NAMALWA (cell line): Measurements from ENCODE around the gene NNT.
"Not testable (repeated sequence)": the region's sequence is repeated elsewhere in the genome, so short reads cannot be mapped to it uniquely, and the experiment has no call there.

Experiments
- DNase-seq: peaks from one replicate; pipeline ENCODE4 v3.0.0-alpha.2; 2015; ENCODE audit warnings: low spot score

Gene NNT

DNA sequence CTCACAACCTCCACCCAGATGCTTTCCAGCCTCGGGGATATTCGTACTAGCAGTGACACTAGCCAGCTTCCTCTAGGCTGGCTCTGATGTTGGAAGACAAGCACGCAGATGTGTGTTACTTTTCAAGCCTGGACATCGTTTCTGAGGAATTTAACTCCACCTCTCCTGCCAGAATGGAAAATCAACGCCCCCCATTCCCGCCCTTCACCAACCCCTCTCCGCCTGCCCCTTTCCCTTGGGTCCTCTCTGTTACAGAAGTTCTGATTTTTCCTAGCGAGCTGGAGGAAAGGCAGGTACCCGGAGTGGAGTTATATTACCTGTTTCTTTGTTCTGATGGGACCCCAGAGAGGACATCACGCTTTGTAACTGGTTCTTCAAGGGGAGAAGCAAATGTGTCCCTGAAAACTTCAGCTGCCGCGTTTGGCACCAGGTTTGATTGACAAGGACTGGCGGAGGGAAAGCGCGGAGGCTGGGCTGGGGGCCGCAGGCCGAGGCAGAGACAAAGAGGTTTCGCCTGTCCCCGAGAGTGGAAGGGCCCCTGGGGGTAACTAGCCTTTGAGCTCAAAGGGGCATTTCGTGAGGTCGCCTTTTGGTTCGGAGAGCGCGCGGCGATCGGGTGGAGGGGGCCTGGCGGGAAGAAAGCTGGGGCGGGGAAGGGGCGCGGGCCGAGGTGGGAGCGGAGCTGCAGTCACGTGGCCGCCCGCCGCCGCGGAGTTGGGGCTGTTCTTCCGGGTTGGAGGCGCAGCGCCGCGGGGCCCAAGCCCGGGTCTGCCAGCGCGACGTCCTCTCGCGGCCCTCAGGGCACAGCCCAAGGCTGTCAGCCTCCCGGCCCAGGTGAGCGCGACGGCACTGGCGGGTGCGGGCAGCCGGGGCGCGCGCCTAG, at the start of gene NNT:
Gene NNT, plus strand, starts transcription at position 720 of the 883 bp plus-strand sequence. CDS start 6,016 bp downstream, outside the sequence.
- peak; percentile 77 for DNase-seq

- DNase-seq = no peak
Measured at GRCh38 chr5:43553381-43553780, 49.6 kb upstream of the NNT start.

- DNase-seq = no peak
Measured at GRCh38 chr5:43554497-43554896, 48.5 kb upstream of the NNT start.

GRCh38 chr5:43555895-43556606, 46.9 kb upstream of the NNT start:
- peak; percentile 70 for DNase-seq

DNA sequence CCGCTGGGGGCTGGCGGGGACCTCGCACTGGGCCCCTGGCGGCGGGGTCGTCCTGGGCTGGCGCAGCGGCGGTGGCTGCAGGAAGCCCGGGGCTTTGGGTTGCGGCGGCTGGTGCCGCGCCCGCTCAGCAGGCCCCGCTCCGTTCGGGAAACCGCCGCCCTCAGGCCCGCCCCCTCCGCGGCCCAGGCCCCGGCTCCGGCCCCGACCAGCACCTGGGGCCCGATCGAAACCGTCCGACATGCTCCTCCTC, 46.4 kb upstream of the NNT start:
- DNase-seq = not testable (repeated sequence)

DNA sequence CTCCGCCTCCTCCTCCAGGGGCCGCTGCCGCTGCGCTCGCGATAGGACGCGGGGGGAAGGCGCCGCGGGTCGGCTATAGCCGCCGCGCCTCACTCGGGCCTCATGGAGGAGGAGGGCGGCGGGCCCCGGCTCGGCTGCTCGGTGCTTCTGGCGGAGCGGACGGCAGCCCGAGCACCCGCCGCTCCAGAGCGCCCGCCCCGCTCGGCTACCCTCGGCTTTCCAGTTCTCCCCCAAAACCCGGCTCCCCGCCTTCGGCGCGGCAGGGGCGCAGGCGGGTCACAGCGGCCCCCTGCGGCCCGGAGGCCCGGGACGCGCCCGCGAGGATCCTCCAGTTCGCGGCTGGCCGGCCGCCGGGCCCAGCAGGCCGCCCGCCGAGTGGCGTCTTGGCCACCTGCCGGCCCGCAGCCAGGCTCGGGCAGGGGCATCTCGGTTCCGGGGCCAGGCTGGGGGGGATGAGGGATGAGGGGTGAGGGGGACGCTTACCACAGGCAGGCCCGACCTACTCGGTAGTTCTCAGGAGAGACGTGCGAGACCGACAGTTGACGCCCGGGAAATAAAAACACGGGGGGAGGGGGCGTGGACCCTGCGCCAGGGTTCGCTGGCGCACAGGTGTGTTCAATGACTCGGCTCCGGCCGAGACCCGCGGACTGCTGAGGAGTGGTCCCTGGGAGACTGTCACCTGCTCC, 46.0 kb upstream of the NNT start, which contains the start of gene PAIP1:
Gene PAIP1, minus strand, starts transcription at position 221 of the 686 bp plus-strand sequence. CDS start 231 bp downstream, outside the sequence.
- peak; percentile 93 for DNase-seq

DNA sequence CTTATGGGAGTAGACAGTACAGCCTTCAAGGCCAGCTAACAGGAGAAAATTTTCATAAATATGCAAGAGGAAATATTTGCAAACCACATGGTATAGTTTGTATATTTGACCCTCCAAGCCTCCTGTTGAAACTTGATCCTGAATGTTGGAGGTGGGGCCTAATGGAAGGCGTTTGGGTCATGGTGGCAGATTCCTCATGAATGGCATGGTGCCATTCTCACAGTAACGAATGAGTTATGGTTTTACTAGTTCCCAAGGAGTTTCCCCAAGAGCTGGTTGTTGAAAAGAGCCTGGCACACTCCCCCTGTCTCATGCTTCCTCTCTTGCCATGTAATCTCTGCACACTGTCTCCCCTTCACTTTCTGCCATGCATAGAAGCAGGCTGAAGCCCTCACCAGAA, 42.9 kb upstream of the NNT start:
- no peak for DNase-seq

GRCh38 chr5:43561356-43561755, 41.6 kb upstream of the NNT start:
- DNase-seq = no peak

- no peak for DNase-seq
Measured at GRCh38 chr5:43563321-43563720, 39.7 kb upstream of the NNT start.

DNA sequence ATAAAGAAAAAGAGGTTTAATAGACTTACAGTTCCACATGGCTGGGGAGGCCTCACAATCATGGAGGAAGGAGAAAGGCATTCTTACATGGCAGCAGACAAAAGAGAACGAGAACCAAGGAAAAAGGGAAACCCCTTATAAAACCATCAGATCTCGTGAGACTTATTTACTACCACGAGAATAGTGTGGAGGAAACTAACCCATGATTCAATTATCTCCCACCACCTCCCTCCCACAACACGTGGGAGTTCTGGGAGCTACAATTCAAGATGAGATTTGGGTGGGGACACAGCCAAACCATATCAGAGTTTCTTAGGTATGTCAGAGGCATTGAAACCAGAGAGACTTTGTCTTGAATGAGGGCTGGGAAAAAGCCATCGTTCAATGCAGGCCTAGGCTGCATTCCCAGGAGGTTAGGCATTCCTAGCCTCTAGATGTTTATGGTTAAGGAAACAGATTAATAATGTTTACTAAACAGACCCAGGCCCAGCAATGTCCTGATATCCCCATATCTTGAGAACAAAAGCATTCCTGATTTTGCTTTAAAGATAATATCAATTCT, 38.6 kb upstream of the NNT start:
- DNase-seq = no peak

DNA sequence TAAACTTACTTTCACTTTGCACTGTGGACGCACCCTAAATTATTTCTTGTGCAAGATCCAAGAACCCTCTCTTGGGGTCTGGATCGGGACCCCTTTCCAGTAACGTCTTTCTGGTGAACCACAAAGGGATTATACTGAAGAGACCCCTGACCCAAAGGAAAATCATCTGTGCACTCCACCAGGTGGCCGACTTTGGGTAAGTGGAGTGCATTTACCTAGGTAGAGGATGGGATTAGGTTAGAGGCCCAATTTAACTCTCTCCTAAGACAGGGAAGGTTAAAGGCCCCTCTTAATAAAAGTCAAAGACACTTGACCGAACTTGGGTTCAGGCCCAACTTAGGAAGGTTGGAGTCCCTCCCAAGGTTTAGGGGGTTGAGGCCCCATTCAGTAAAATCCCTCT, 37.9 kb upstream of the NNT start:
- no peak for DNase-seq

GRCh38 chr5:43567967-43568366, 35.0 kb upstream of the NNT start:
- no peak for DNase-seq

GRCh38 chr5:43569236-43569746, 33.7 kb upstream of the NNT start:
- no peak for DNase-seq

DNA sequence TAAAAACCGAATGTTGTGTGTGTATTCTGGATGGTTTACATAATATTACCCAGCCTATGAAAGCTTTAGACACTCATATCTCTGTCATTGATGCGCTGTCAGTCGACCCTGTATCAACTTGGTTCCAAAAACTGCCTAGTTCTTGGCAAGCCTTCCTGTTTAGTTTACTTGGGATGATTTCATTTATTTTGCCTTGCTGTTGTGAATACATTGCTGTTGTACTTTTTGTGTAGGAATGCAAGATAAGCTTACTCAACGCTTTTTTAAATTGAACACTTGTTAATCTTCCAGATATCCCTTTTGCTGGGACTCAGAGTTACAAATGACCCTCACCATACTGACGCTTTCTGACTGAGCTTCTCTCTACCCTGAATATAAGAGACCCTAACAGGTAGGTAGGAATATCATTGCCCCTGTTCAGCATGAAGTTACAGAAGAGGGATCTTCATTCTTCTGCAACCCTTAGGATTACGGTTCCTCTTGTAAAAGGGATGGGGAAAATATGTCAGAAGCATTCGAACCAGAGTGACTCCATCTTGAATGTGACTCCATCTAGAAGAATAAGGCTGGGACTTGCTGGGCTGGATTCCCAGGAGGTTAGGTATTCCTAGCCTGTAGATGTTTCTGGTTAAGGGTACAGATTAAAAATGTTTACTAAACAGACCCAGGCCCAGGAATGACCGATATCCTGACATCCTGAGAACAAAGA, 32.4 kb upstream of the NNT start:
- DNase-seq = no peak

- DNase-seq = no peak
Measured at GRCh38 chr5:43571237-43571636, 31.7 kb upstream of the NNT start.

- DNase-seq = no peak
Measured at GRCh38 chr5:43572357-43572756, 30.6 kb upstream of the NNT start.

DNA sequence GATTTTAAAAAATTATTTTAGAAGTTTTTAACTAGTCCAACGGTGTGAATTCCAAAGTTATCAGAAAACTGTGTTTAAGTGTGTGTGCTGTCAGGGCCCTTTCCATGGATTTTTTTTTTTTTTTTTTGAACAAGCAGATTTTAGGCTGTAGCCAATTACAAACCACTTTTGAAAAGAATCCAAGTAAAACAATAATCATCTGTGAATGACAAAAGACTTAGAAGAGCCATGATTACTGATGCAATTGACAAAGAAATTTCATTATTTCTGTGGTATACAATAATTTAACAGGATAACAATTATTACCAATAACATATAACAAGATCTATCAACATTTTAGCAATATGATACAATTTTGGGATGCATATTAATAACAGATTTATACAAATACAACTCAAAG, 29.9 kb upstream of the NNT start:
- no peak for DNase-seq

DNA sequence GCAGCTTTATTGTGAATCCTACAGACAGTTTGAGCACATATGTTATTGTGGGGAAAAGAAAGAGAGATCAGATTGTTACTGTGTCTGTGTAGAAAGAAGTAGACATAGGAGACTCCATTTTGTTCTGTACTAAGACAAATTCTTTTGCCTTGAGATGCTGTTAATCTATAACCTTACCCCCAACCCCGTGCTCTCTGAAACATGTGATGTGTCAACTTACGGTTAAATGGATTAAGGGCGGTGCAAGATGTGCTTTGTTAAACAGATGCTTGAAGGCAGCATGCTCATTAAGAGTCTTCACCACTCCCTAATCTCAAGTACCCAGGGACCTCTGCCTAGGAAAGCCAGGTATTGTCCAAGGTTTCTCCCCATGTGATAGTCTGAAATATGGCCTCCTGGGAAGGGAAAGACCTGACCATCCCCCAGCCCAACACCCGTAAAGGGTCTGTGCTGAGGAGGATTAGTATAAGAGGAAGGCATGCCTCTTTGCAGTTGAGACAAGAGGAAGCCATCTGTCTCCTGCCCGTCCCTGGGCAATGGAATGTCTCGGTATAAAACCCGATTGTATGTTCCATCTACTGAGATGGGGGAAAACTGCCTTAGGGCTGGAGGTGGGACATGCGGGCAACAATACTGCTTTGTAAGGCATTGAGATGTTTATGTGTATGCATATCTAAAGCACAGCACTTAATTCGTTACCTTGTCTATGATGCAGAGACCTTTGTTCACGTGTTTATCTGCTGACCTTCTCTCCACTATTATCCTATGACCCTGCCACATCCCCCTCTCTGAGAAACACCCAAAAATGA, 22.4 kb upstream of the NNT start:
- DNase-seq = not testable (repeated sequence)

DNA sequence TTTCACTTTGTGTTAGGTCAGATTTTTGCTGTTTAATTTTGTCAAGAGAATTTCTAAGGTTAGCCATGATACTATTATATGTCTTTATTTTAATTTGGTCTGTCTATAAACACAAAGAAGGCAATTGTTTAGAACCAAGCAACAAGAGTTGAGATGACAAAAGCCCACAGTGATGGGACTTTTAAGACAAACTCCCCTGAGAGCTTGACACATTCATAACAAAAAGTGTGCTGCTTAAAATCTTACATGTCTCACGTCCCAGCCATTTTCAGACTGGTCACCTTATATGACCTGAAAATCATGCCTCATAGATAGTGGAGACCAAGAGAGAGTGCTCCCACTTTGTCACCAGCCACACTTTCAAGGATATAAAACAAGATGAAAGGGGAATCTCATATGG, 21.6 kb upstream of the NNT start:
- no peak for DNase-seq

DNA sequence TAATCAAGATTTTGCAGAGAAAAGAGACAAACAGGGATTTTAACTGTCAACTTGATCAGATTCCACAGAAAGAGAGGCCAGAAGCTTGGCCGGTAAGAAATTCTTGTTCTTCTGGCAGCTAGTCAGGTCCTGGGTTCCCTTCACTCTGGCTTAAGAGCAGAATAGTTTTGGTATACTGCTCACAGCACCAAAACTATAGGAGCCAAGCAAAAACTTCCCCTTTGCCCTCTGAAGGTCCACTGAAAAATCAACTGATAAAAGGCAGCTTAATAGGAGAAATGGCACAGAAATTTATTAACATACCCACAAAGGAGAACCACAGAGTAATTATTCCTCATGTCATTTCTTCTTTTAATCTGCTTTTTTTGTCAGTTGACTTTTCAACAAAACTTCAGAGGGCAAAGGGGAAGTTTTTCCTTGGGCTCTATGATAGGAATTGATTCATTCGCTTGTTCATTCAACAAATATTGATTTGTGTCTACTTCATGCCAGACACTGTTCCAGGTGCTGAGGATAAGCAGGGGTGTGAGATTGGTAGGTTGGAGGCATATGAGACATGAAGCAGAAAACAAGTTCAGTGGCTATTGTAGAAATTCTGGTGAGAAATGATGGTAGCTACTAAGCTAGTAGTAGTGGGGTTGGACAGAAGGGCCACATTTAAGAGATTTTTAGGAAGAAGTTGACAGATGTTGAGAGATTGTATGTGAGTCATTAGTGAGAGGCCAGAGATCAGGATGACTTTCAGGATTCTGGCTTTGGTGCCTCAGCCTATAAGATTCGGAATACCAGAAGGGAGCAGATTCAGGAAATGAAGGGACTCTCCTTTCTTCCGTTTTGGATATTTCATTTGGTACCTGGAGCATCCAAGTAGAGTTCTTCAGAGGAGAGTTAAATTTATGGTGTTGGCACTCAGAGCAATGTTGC, 20.6 kb upstream of the NNT start:
- no peak for DNase-seq
